HG02943 (cell line): ENCODE data around the gene ADK.
A peak's percentile ranks its signal among the peaks of the same experiment; 100 is the strongest.

ENCODE experiments used
- ATAC-seq: cut with Tn5 transposase; IDR thresholded peaks from one replicate; pipeline ENCODE4 v1.9.1; 2021; ENCODE audit warnings: mild to moderate bottlenecking, low read depth, moderate library complexity; ENCODE audit not compliant: unreplicated experiment

Gene ADK

GRCh38 chr10:74684462-74684861, 533.4 kb downstream of the ADK start:
- no peak for ATAC-seq

GRCh38 chr10:74685564-74685963, 534.5 kb downstream of the ADK start:
- ATAC-seq: no peak

DNA sequence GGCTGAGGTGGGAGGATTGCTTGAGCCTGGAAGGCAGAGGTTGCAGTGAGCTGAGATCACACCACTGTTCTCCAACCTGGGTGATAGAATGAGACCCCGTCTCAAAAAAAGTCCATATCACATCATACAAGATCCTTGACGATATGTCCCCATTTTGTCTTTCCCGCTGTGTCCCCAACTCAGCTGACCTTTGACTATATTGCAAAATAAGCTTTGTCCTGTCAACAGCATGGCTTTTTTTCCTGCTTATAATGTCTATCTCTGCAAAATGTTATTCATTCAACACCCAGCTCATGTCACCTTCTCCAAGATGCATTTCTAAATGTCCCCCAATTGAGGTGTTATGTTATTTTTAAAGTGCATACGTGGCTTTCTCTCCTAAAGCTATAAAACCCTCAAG, 539.4 kb downstream of the ADK start:
- ATAC-seq: no peak

- no peak for ATAC-seq
Measured at GRCh38 chr10:74691164-74691563, 540.1 kb downstream of the ADK start.

DNA sequence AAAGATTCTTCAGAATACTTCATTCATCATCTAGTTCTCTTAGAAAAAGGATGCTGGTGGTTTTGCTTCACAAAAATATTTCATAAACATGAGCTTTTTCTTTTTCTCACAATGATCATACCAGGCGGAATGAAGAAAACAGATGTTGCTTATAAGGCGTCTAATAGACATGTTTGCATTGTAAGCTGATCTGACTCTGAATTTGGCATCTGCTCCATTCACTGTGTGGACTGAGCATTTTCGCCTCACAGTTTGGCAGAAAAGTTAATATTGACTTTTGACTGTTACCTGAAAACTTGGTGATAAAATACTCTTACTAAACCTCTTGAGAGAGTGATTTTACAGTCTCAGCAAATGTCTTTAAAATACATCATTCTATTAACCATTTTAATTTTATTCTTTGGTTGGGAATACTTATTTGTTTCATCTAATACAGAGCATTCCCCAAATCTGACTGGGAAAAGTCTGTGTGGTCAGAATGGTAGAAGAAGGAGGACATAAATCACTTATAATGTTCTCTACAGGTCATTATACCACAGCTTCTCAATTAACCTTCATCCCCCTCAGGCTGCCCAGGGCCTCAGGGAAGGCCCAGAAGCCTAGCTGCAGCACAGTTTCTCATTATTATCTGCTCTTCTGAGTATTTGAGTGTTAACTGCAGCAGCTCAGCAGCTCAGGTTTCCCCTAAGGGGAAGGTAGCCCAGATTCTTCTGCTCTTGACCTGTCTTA, 553.8 kb downstream of the ADK start:
- ATAC-seq: no peak

- ATAC-seq: no peak
Measured at GRCh38 chr10:74705358-74705980, 554.4 kb downstream of the ADK start.

GRCh38 chr10:74706966-74707365, 555.9 kb downstream of the ADK start:
- no peak for ATAC-seq

- ATAC-seq: no peak
Measured at GRCh38 chr10:74708246-74708645, 557.2 kb downstream of the ADK start.

DNA sequence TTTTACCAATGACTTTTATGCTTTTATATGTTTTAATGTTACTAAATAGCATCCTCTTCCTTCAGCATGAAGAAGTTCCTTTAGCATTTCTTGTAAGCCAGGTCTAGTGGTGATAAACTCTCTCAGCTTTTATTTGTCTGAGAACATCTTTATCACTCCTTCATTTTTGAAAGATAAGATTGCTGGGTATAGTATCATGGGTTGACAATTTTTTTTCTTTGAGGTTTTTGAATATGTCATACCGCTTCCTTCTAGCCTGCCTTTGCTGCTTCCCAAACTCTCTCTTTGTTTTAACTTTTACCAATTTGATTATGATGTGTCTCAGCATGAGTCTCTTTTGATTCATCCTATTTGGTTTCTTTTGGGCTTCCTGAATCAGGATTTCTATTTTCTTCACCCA, 567.2 kb downstream of the ADK start:
- ATAC-seq: no peak

- ATAC-seq: no peak
Measured at GRCh38 chr10:74728225-74728624, 577.2 kb downstream of the ADK start.

GRCh38 chr10:74730246-74730645, 579.2 kb downstream of the ADK start:
- ATAC-seq: no peak

- no peak for ATAC-seq
Measured at GRCh38 chr10:74733612-74734011, 582.6 kb downstream of the ADK start.

DNA sequence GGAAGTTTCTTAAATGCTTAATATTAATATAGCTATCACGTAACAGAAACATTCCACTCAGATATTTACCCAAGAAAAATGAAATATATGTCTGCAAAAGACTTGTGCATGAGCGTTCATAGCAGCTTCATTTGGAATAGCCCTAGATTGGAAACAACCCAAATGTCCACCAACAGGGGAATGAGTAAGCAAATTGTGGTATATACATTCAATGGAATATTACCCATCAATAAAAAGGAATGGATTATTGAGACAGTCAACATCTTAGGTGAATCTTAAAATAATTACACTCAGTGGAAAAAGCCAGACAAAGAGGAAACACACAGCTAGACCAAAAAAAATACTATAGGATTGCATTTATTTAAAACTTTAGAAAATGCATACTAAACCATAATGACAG, 585.0 kb downstream of the ADK start:
- ATAC-seq: no peak

- ATAC-seq: no peak
Measured at GRCh38 chr10:74738052-74738451, 587.0 kb downstream of the ADK start.

DNA sequence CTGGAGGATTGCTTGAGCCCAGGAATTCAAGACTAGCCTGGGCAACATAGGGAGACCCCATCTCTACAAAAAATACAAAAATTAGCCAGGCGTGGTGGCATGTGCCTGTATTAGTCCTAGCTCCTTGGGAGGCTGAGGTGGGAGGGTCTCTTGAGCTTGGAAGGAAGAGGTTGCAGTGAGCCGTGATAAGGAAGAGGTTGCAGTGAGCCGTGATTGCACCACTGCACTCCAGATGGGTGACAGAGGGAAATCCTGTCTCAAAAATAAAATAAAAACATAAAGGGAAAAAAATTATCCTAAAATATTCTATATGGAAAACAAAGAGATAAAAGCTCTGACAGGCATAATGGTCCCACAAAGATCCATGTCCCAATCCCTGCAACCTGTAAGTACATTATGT, 587.5 kb downstream of the ADK start:
- no peak for ATAC-seq

DNA sequence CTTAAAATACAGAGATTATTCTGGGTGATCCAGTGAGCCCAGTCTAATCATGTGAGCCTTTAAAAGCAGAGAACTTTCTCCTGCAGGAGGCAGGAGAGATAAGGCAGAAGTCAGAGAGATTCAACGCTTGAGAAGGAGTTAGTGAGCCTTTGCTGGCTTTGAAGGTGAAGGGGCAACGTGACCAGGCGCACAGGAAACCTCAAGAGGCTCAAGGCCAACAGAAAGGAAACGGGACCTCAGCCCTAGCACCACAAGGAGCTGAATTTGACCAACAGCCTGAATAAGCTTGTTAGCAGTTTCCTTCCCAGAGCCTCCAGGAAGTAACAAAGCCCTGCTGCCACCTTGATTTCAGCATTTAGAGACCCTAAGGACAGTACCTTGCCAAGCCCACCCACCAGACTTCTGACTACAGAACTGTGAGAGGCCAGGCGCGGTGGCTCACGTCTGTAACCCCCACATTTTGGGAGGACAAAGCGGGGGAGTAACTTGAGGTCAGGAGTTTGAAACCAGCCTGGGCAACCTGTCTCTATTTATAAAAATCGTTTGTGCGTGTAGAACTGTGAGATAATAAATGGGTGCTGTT, 588.1 kb downstream of the ADK start:
- ATAC-seq: peak; percentile 83

DNA sequence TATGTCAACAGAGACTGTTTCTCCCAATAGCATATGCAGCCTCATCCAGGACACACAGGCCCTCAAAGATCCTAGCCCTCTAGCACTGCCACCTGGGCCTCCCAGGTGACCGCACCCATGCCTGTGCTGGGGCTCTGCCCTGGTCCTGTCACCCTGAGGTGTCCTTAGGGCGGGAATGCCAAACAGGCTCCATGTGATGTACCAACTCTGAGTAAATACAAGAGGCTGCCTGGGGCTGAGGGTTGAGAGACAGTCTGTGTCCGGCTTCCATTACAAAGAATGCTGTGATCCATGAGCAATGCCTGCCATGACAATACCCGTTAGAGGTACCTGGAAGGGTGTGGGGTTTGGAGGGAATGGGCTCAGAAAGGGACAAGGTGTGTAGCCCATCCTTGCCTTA, 592.4 kb downstream of the ADK start:
- ATAC-seq: no peak

DNA sequence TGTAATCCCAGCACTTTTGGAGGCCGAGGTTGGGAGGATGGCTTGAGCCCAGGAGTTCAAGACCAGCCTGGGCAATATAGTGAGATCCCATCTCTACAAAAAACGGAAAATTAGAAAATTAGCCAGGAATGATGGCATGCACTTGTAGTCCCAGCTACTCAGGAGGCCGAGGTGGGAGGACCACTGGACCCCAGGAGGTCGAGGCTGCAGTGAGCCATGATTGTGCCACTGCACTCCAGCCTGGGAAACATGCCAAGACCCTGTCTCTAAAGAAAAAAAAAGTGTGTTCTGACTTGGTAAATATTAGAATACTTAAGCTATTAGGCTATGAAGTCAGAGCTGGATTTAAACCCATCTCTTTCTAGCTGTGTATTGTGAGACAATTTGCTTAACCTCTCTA, 594.4 kb downstream of the ADK start:
- no peak for ATAC-seq

GRCh38 chr10:74746813-74747212, 595.8 kb downstream of the ADK start:
- no peak for ATAC-seq

DNA sequence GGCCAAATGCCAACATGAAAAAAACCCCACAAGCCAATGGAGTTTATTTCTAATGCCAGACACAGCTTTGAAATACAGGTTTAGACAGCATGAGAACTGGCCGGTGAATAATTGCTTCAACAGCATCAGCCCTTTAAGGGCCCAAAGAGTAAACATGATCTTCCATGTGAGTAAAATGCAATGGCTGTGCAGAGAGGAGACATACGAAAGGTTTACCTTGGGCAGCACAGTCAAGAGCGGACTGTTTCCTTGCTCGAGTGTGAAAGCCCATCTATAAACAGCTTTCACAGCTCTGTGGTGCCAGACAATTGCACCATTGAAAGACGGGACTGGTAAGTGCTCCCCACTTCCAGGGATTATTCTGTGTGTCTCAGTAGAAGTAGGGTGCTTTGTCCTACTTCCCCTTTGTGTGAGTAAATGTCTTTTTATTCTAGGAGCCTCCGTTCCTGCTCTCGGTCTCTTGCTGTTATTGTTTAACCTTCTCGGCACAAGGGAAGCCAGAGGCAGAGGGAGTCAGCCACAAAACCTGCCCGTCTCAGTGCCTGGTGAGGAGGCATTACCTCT, 597.5 kb downstream of the ADK start:
- no peak for ATAC-seq

- ATAC-seq: no peak
Measured at GRCh38 chr10:74750848-74751274, 599.8 kb downstream of the ADK start.
